Caco-2 (cell line): Measurements from ENCODE around the gene LRP8. TPM values are rescaled to one million over a fixed set of nuclear protein-coding genes. Genes with fewer than 3 reads are reported as not detected.

Experiments
- BruUV-seq: library from RNA; stranded (reverse); fragments of 400-500 nt; replicated peaks from 2 replicates; lab custom pipeline; 2021; lab: Mats Ljungman, UMichigan
- CTCF ChIA-PET: fragments of 300-600 bp; sonication (Branson Sonifier 250); formaldehyde crosslinking; loops from one replicate; lab custom pipeline; 2022; ENCODE audit warnings: antibody characterized with exemption; lab: Charles Lee
- POLR2A ChIA-PET: fragments of 300-600 bp; sonication (Branson Sonifier 250); formaldehyde crosslinking; loops from one replicate; lab custom pipeline; 2022; ENCODE audit warnings: antibody characterized with exemption; lab: Charles Lee
- DNase-seq, 2 experiments: peaks; one replicate each; pipeline versions ENCODE4 v3.0.0 to v3.0.0-alpha.2; 2020 to 2022
- H3K27me3 ChIP-seq: replicated peaks from 2 replicates; pipeline ENCODE4 v1.6.0; 2011; ENCODE audit warnings: low read length; ENCODE audit not compliant: control insufficient read depth, insufficient read depth
- H3K36me3 ChIP-seq: 2 replicates; pipeline ENCODE4 v1.5.1; 2011; ENCODE audit warnings: low read length; ENCODE audit not compliant: control insufficient read depth, insufficient read depth
- H3K4me1 ChIP-seq: fragments of 250-450 bp; sonication (Bioruptor Pico); 2 replicates; pipeline ENCODE4 v1.5.1; 2020; ENCODE audit warnings: mild to moderate bottlenecking
- H3K4me3 ChIP-seq: 2 replicates; pipeline ENCODE4 v1.5.1; 2011; ENCODE audit warnings: low read depth, mild to moderate bottlenecking, control low read depth, low read length
- H3K9me3 ChIP-seq: fragments of 250-450 bp; sonication (Bioruptor Pico); 2 replicates; pipeline ENCODE4 v1.5.1; 2020; ENCODE audit warnings: mild to moderate bottlenecking, moderate library complexity
- H3K27ac Mint-ChIP-seq: one replicate; pipeline ENCODE4 v1.8.0; 2022; ENCODE audit warnings: mixed read lengths; ENCODE audit not compliant: unreplicated experiment
- H3K27me3 Mint-ChIP-seq: one replicate; pipeline ENCODE4 v1.8.0; 2022; ENCODE audit warnings: mixed read lengths; ENCODE audit not compliant: insufficient read depth, unreplicated experiment
- H3K36me3 Mint-ChIP-seq: one replicate; pipeline ENCODE4 v1.8.0; 2022; ENCODE audit warnings: mild to moderate bottlenecking, mixed read lengths; ENCODE audit not compliant: insufficient read depth, unreplicated experiment
- H3K4me1 Mint-ChIP-seq: one replicate; pipeline ENCODE4 v1.8.0; 2022; ENCODE audit warnings: low read depth, mixed read lengths; ENCODE audit not compliant: unreplicated experiment
- H3K4me3 Mint-ChIP-seq: one replicate; pipeline ENCODE4 v1.8.0; 2022; ENCODE audit warnings: mild to moderate bottlenecking, moderate library complexity, mixed read lengths; ENCODE audit not compliant: unreplicated experiment
- H3K9me3 Mint-ChIP-seq: one replicate; pipeline ENCODE4 v1.8.0; 2022; ENCODE audit warnings: mixed read lengths; ENCODE audit not compliant: unreplicated experiment
- intact Hi-C: fragments of 100-400 bp; cut with micrococcal nuclease; formaldehyde crosslinking; loops from one replicate; pipeline ENCODE4 v1.10.0; 2022; ENCODE audit not compliant: unreplicated experiment
- total RNA-seq: library from RNA; stranded (reverse); gene quantifications from 2 replicates; pipeline ENCODE4 v1.2.3, GENCODE V29; 2022
- TF ChIP-seq, protein P1 (sequence below), 2 experiments: fragments of 200-600 bp in 1 of 2; IDR thresholded peaks; 1 replicate in 1 of 2; 2 replicates in 1 of 2; pipeline versions ENCODE4 v1.5.1 to v1.8.0; 2011 to 2022; ENCODE audit warnings: antibody characterized with exemption in 1 of 2, control low read depth in 1 of 2, inconsistent platforms in 1 of 2, low read depth in 1 of 2, low read length in 1 of 2, mild to moderate bottlenecking in 1 of 2, moderate library complexity in 1 of 2; ENCODE audit not compliant: insufficient read depth in 1 of 2, severe bottlenecking in 1 of 2, unreplicated experiment in 1 of 2

LRP8 gene
- total RNA-seq, 1 experiment from 2014 or later = 11.8 TPM

DNA sequence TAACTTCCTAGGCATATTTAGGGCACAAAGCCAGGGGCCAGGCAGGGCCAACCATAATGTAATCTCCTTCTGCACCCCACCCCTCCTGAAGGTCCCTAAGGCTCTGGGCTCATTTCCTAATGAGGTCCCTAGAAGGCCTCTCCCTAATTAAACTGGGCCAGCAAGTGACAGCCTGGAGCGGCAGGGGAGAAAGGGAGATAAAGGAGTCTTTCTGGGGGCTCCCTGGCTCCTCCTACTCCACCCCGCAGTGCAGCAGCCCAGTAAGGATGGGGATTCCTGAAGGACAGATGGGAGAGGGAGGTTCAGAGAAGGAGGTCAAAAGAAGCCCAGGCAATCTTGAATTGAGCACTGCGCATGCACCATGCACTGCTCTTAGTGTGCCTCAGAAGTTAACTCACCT is 12.8 kb downstream of the LRP8 start:
- no peak overlapping the region for H3K27ac Mint-ChIP-seq
- POLR2A ChIA-PET = no interaction called here

DNA sequence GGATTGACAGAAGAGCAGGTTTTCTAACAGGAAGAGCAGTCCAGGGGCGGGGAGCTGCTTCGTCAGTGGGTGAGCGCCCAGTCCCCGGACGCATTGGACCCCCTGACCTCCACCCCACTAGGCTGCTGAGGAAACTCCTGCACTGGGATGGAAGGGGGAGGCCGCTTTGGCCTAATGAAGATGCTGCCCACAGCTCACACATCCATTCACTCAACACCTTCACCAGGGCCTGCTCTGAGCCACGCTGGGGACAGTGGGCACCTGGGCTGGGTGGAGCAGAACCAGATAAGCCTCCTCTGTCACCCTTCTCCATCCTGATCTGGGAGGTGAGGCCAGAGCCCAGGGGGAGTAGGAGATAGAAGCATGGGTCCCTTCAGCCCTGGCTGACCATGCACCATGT is 13.3 kb downstream of the LRP8 start:
- CTCF ChIA-PET = no interaction called here
- Mint-ChIP-seq H3K4me1 (no peaks in the 10 kb centered on the region), H3K36me3 (no peaks in the 10 kb centered on the region), H3K9me3 (no peaks in the 10 kb centered on the region), H3K27ac (no peak overlapping the region), H3K4me3 (no peak overlapping the region), H3K27me3 (no peaks in the 10 kb centered on the region)
- no TSS peak for BruUV-seq
- POLR2A ChIA-PET = no interaction called here
- H3K36me3 ChIP-seq = no peaks in the 10 kb centered on the region
- H3K4me1 ChIP-seq = no peaks in the 10 kb centered on the region
- no peak for DNase-seq
- intact Hi-C loops = no loop called here
- no peak overlapping the region for H3K4me3 ChIP-seq
- no peaks in the 10 kb centered on the region for H3K9me3 ChIP-seq
- TF ChIP-seq, protein P1, sequence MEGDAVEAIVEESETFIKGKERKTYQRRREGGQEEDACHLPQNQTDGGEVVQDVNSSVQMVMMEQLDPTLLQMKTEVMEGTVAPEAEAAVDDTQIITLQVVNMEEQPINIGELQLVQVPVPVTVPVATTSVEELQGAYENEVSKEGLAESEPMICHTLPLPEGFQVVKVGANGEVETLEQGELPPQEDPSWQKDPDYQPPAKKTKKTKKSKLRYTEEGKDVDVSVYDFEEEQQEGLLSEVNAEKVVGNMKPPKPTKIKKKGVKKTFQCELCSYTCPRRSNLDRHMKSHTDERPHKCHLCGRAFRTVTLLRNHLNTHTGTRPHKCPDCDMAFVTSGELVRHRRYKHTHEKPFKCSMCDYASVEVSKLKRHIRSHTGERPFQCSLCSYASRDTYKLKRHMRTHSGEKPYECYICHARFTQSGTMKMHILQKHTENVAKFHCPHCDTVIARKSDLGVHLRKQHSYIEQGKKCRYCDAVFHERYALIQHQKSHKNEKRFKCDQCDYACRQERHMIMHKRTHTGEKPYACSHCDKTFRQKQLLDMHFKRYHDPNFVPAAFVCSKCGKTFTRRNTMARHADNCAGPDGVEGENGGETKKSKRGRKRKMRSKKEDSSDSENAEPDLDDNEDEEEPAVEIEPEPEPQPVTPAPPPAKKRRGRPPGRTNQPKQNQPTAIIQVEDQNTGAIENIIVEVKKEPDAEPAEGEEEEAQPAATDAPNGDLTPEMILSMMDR (IDR thresholded peaks at IDR 0.05; ENCODE audit: insufficient read depth in 1 of 2, low read depth in 1 of 2, low read length in 1 of 2, severe bottlenecking in 1 of 2, unreplicated experiment in 1 of 2) = no peak
- H3K27me3 ChIP-seq = no peaks in the 10 kb centered on the region

More for the DNA sequence above, 12.8 kb downstream of the LRP8 start:
- no peaks in the 10 kb centered on the region for H3K27me3 Mint-ChIP-seq
- Histone ChIP-seq H3K4me3 (no peak overlapping the region), H3K9me3 (no peaks in the 10 kb centered on the region), H3K4me1 (no peaks in the 10 kb centered on the region), H3K27me3 (no peaks in the 10 kb centered on the region), H3K36me3 (no peaks in the 10 kb centered on the region)
- H3K4me1 Mint-ChIP-seq = no peaks in the 10 kb centered on the region
- no peaks in the 10 kb centered on the region for H3K36me3 Mint-ChIP-seq
- intact Hi-C loops = no loop called here
- H3K4me3 Mint-ChIP-seq = no peak overlapping the region
- CTCF ChIA-PET = no interaction called here
- TF ChIP-seq, protein P1 (IDR thresholded peaks at IDR 0.05; ENCODE audit: insufficient read depth in 1 of 2, low read depth in 1 of 2, low read length in 1 of 2, severe bottlenecking in 1 of 2, unreplicated experiment in 1 of 2) = no peak
- no peak for DNase-seq
- BruUV-seq = no TSS peak
- no peaks in the 10 kb centered on the region for H3K9me3 Mint-ChIP-seq

DNA sequence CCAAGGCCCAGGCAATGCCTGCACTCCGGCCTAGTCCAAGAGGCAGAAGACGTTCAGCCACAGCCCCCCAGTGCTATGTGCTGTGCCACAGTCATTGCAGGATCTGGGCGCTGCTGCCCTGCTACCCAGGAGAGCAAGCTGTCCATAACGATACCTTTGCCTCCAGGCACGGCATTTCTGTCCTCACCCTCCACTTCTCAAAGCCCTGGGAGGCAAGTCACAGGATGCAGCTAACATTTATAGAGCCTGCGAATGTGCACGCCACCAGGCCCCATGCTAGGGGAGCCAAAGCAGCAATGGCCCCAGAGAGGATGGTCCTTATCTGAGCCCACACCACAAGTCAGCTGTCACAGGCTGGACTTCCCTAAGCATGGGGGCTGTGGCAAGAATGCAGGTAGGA is 13.8 kb downstream of the LRP8 start:
- H3K36me3 Mint-ChIP-seq = no peaks in the 10 kb centered on the region
- BruUV-seq = no TSS peak
- no peaks in the 10 kb centered on the region for H3K27me3 ChIP-seq

More for the DNA sequence above, 13.8 kb downstream of the LRP8 start:
- POLR2A ChIA-PET = no interaction called here
- no peaks in the 10 kb centered on the region for H3K9me3 Mint-ChIP-seq
- H3K4me3 ChIP-seq = no peak overlapping the region
- H3K9me3 ChIP-seq = no peaks in the 10 kb centered on the region
- H3K4me3 Mint-ChIP-seq = no peak overlapping the region
- no peak overlapping the region for H3K27ac Mint-ChIP-seq
- no peaks in the 10 kb centered on the region for H3K36me3 ChIP-seq
- intact Hi-C loops = no loop called here
- CTCF ChIA-PET = no interaction called here
- H3K4me1 Mint-ChIP-seq = no peaks in the 10 kb centered on the region
- H3K27me3 Mint-ChIP-seq = no peaks in the 10 kb centered on the region
- TF ChIP-seq, protein P1 (IDR thresholded peaks at IDR 0.05; ENCODE audit: insufficient read depth in 1 of 2, low read depth in 1 of 2, low read length in 1 of 2, severe bottlenecking in 1 of 2, unreplicated experiment in 1 of 2) = no peak
- H3K4me1 ChIP-seq = no peaks in the 10 kb centered on the region
- DNase-seq = no peak
